A549 (cell line): ENCODE data around the gene VDAC1. TPM values are rescaled to one million over a fixed set of nuclear protein-coding genes. Genes with fewer than 3 reads are reported as not detected.

ENCODE experiments used
- ATAC-seq, 2 experiments: fragments of 200-7000 bp in 1 of 2; fragments of >200 bp in 1 of 2; cut with Nextera tagmentation in 1 of 2; cut with Tn5 transposase in 1 of 2; 3 replicates each; pipeline versions ENCODE4 v1.8.0 to v1.9.1; 2018 to 2020; ENCODE audit warnings: mild to moderate bottlenecking in 1 of 2, moderate library complexity in 1 of 2
- CTCF ChIA-PET: fragments of 300-600 bp; sonication (Branson Sonifier 250); formaldehyde crosslinking; extraction: SDS; loops from one replicate; lab custom pipeline; 2021; ENCODE audit warnings: antibody characterized with exemption, inconsistent platforms; lab: Yijun Ruan, JAX
- POLR2A ChIA-PET: fragments of 350-600 bp; formaldehyde crosslinking; extraction: SDS; loops from one replicate; lab custom pipeline; 2021; ENCODE audit warnings: antibody characterized with exemption, inconsistent platforms; lab: Yijun Ruan, JAX
- DNase-seq, 2 experiments: peaks; one replicate each; pipeline versions ENCODE4 v3.0.0 to v3.0.0-alpha.2; 2011 to 2016; ENCODE audit warnings: low read depth in 1 of 2, low spot score in 1 of 2
- FAIRE-seq: peaks from 2 replicates; lab custom pipeline; 2011; peaks lifted over from hg19 to GRCh38; lab: Jason Lieb, UNC
- H3K27ac ChIP-seq, 2 experiments: fragments of >200 bp; sonication (Bioruptor Twin); formaldehyde crosslinking; 3 replicates each; pipeline ENCODE4 v1.5.1; 2016 to 2017
- H3K4me1 ChIP-seq: fragments of >200 bp; sonication (Bioruptor Twin); formaldehyde crosslinking; 3 replicates; pipeline ENCODE4 v1.6.1; 2016
- H3K4me2 ChIP-seq: fragments of >200 bp; sonication (Bioruptor Twin); formaldehyde crosslinking; 3 replicates; pipeline ENCODE4 v1.6.1; 2016
- H3K4me3 ChIP-seq: fragments of >200 bp; sonication (Bioruptor Twin); formaldehyde crosslinking; 3 replicates; pipeline ENCODE4 v1.5.1; 2016
- H3K9me3 ChIP-seq: fragments of >200 bp; sonication (Bioruptor Twin); formaldehyde crosslinking; 3 replicates; pipeline ENCODE4 v1.6.1; 2016
- CBX2 ChIP-seq: fragments of 200-600 bp; sonication (generic); IDR thresholded peaks from 2 replicates; pipeline ENCODE4 v1.6.1; 2016; ENCODE audit warnings: low read depth, mild to moderate bottlenecking, borderline replicate concordance
- CBX8 ChIP-seq: fragments of 200-600 bp; sonication (generic); IDR thresholded peaks from 2 replicates; pipeline ENCODE4 v1.6.1; 2016
- CEBPB ChIP-seq, 2 experiments: fragments of >200 bp in 1 of 2; sonication (Bioruptor Twin) in 1 of 2; formaldehyde crosslinking in 1 of 2; IDR thresholded peaks; 2 replicates each; pipeline ENCODE4 v1.6.1; 2012 to 2016
- EHMT2 ChIP-seq: fragments of 200-600 bp; sonication (generic); IDR thresholded peaks from 2 replicates; pipeline ENCODE4 v1.6.1; 2016; ENCODE audit warnings: antibody characterized with exemption, low read depth, mild to moderate bottlenecking, moderate library complexity
- EP300 ChIP-seq, 2 experiments: fragments of >200 bp; sonication (Bioruptor Twin); formaldehyde crosslinking; IDR thresholded peaks; 2 replicates in 1 of 2; 3 replicates in 1 of 2; pipeline ENCODE4 v1.6.1; 2016 to 2017
- FOSL2 ChIP-seq, 2 experiments: fragments of 450-650 bp in 1 of 2; fragments of >200 bp in 1 of 2; sonication (Bioruptor Twin) in 1 of 2; formaldehyde crosslinking; IDR thresholded peaks; 2 replicates each; pipeline versions ENCODE4 v1.5.0 to v1.6.1; 2016 to 2020; ENCODE audit warnings: mild to moderate bottlenecking in 1 of 2, moderate library complexity in 1 of 2
- FOXS1 ChIP-seq: fragments of 250-450 bp; sonication (Bioruptor Pico); IDR thresholded peaks from 2 replicates; pipeline ENCODE4 v1.5.0; 2020; ENCODE audit warnings: mild to moderate bottlenecking, moderate library complexity
- GATA3 ChIP-seq: IDR thresholded peaks from 2 replicates; pipeline ENCODE4 v1.6.1; 2012; ENCODE audit warnings: borderline replicate concordance
- JUNB ChIP-seq: fragments of >200 bp; sonication (Bioruptor Twin); formaldehyde crosslinking; IDR thresholded peaks from 2 replicates; pipeline ENCODE4 v1.6.1; 2016
- KDM1A ChIP-seq: fragments of 200-600 bp; sonication (generic); IDR thresholded peaks from 2 replicates; pipeline ENCODE4 v1.6.1; 2016; ENCODE audit warnings: low read depth, mild to moderate bottlenecking
- KDM5A ChIP-seq: fragments of 200-600 bp; sonication (generic); IDR thresholded peaks from 2 replicates; pipeline ENCODE4 v1.6.1; 2016; ENCODE audit warnings: antibody characterized with exemption, mild to moderate bottlenecking
- MAZ ChIP-seq: fragments of 150-350 bp; IDR thresholded peaks from 2 replicates; pipeline ENCODE4 v1.6.1; 2014; ENCODE audit warnings: antibody characterized with exemption, low read depth, low read length, borderline replicate concordance
- NFE2L2 ChIP-seq: fragments of 150-350 bp; conservative IDR thresholded peaks from 2 replicates; pipeline ENCODE4 v1.6.1; 2014; ENCODE audit warnings: low read length
- NPAS2 ChIP-seq: fragments of 250-450 bp; sonication (Bioruptor Pico); IDR thresholded peaks from 2 replicates; pipeline ENCODE4 v1.8.0; 2022; ENCODE audit warnings: mild to moderate bottlenecking, moderate library complexity, borderline replicate concordance
- NR3C1 ChIP-seq: fragments of >200 bp; sonication (Bioruptor Twin); formaldehyde crosslinking; IDR thresholded peaks from 3 replicates; pipeline ENCODE4 v1.6.1; 2017
- POLR2AphosphoS2 ChIP-seq: conservative IDR thresholded peaks from 2 replicates; pipeline ENCODE4 v1.6.1; 2012; ENCODE audit warnings: low read length, improper control_type of control experiment, inconsistent platforms
- RCOR1 ChIP-seq: fragments of 150-350 bp; IDR thresholded peaks from 2 replicates; pipeline ENCODE4 v1.6.1; 2014; ENCODE audit warnings: antibody characterized with exemption, low read length, low read depth
- REST ChIP-seq: fragments of 200-600 bp; sonication (generic); IDR thresholded peaks from 2 replicates; pipeline ENCODE4 v1.6.1; 2016; ENCODE audit warnings: antibody characterized with exemption, mild to moderate bottlenecking, moderate library complexity
- SMC3 ChIP-seq: fragments of >200 bp; sonication (Bioruptor Twin); formaldehyde crosslinking; IDR thresholded peaks from 3 replicates; pipeline ENCODE4 v1.6.1; 2018; ENCODE audit warnings: inconsistent platforms
- TFCP2L1 ChIP-seq: fragments of 250-450 bp; sonication (Bioruptor Pico); IDR thresholded peaks from 2 replicates; pipeline ENCODE4 v1.5.0; 2021; ENCODE audit warnings: mild to moderate bottlenecking
- TP53 ChIP-seq: fragments of 250-450 bp; sonication (Bioruptor Pico); IDR thresholded peaks from 2 replicates; pipeline ENCODE4 v1.5.0; 2021; ENCODE audit warnings: mild to moderate bottlenecking, moderate library complexity
- USF2 ChIP-seq: fragments of 450-650 bp; IDR thresholded peaks from 2 replicates; pipeline ENCODE4 v1.6.1; 2014; ENCODE audit warnings: antibody characterized with exemption
- ZC3H11A ChIP-seq: fragments of 450-650 bp; IDR thresholded peaks from 2 replicates; pipeline ENCODE4 v1.6.1; 2014; ENCODE audit warnings: antibody characterized with exemption, mild to moderate bottlenecking
- ZFP36 ChIP-seq: fragments of 450-650 bp; IDR thresholded peaks from 2 replicates; pipeline ENCODE4 v1.6.1; 2014; ENCODE audit warnings: borderline replicate concordance; ENCODE audit not compliant: partially characterized antibody
- ZNF302 ChIP-seq: fragments of 250-450 bp; sonication (Bioruptor Pico); IDR thresholded peaks from 2 replicates; pipeline ENCODE4 v1.9.0; 2021; ENCODE audit warnings: inconsistent platforms, mild to moderate bottlenecking, moderate library complexity
- WGBS: methylation state at CpG from one replicate; pipeline ENCODE4 v1.1.6; 2017; ENCODE audit errors: missing lambda C conversion rate; 5-methylcytosine and 5-hydroxymethylcytosine counted together
- polyA plus RNA-seq, 4 experiments: library from polyadenylated mRNA; depleted of rRNA in 3 of 4; stranded (reverse); fragments of >200 nt; fragmentation: RNase III in 1 of 4; extraction: RNeasy Plus Mini Kit Qiagen cat#74134 plus additional on column Dnase treatment in 1 of 4; gene quantifications; 2 replicates in 3 of 4; 3 replicates in 1 of 4; pipeline ENCODE4 v1.2.3, GENCODE V29; 2011 to 2017
- TF ChIP-seq, protein P1 (sequence below): IDR thresholded peaks from 2 replicates; pipeline ENCODE4 v1.6.1; 2012; ENCODE audit warnings: low read depth, borderline replicate concordance

VDAC1 gene
- polyA plus RNA-seq, 2 of the 4 experiments (the other 2 are of a cell fraction), result 369 to 442 TPM

- ATAC-seq, result no peak
- FAIRE-seq, result no peak
- Histone ChIP-seq H3K27ac (peak overlapping the region in 1 of 2 experiments; percentile 45; a peak in 1 of 6 replicates), H3K4me1 (peaks cover 42% of the 10 kb centered on the region), H3K9me3 (no peaks in the 10 kb centered on the region), H3K4me3 (no peak overlapping the region), H3K4me2 (no peak overlapping the region)
- POLR2A ChIA-PET, result no interaction called here
- WGBS, result 75% methylated on average over 4 of the region's 4 CpGs
- DNase-seq, result no peak
- CTCF ChIA-PET, result interaction anchor here (1.0 to 6.1 kb wide), 2 partner anchors 18 to 59 kb away, joined by 3 to 57 read pairs; no protein-coding TSS in a partner anchor
- TF ChIP-seq CEBPB (IDR thresholded peaks at IDR 0.05), result no peak
- no peak for TF ChIP-seq KDM5A
- TF ChIP-seq FOSL2 (IDR thresholded peaks at IDR 0.05), result no peak
- TF ChIP-seq FOSL2 (CRISPR knock-in tag; IDR thresholded peaks at IDR 0.05), result no peak
- no peak for TF ChIP-seq REST
- no peak for TF ChIP-seq ZFP36
- TF ChIP-seq CBX2, result no peak
- no peak for TF ChIP-seq CBX8
- TF ChIP-seq EP300 (IDR thresholded peaks at IDR 0.05), result no peak
- TF ChIP-seq NR3C1, result no peak
- TF ChIP-seq ZNF302 (CRISPR knock-in tag), result no peak
- TF ChIP-seq MAZ, result no peak
- TF ChIP-seq TP53 (CRISPR knock-in tag), result no peak
- TF ChIP-seq JUNB, result no peak
- TF ChIP-seq, protein P1, sequence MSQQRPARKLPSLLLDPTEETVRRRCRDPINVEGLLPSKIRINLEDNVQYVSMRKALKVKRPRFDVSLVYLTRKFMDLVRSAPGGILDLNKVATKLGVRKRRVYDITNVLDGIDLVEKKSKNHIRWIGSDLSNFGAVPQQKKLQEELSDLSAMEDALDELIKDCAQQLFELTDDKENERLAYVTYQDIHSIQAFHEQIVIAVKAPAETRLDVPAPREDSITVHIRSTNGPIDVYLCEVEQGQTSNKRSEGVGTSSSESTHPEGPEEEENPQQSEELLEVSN, result no peak
- no peak for TF ChIP-seq GATA3
- TF ChIP-seq RCOR1, result no peak
- TF ChIP-seq FOXS1 (CRISPR knock-in tag), result no peak
Observed at GRCh38 chr5:134022333-134022732, 17.6 kb upstream of the VDAC1 start.

DNA sequence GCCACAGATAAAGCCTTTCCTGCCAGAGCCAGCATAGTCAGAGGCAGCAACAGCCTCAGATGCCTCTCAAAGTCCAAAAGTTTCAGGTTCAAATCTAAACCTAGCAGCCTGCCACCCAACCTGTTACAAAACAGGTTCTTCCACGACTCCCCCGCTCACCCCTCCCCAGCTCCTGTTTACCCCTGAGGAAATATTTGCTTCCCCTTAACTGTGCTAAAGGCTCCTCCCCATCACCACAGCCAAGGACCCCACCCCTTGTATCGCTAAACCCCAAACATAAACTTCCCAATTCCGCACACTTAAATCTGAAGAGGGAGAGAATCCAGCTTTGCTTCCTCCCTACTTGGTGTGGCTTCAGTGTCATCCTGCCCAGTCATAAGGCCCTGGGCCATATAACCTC lies 15.4 kb upstream of the VDAC1 start:
- no peak for ATAC-seq
- POLR2A ChIA-PET, result no interaction called here

More for the DNA sequence above, 15.4 kb upstream of the VDAC1 start:
- Histone ChIP-seq H3K4me1 (peaks cover 50% of the 10 kb centered on the region), H3K4me2 (no peak overlapping the region), H3K4me3 (no peak overlapping the region), H3K27ac (peak overlapping the region; percentile 88 to 93), H3K9me3 (no peaks in the 10 kb centered on the region)
- CTCF ChIA-PET, result interaction anchor here (1.1 to 6.1 kb wide), 6 partner anchors 13 to 113 kb away, joined by 3 to 57 read pairs (median 3); no protein-coding TSS in a partner anchor
- TF ChIP-seq ZC3H11A, result no peak
- TF ChIP-seq EHMT2, result no peak
- no peak for TF ChIP-seq EP300 (IDR thresholded peaks at IDR 0.05)
- TF ChIP-seq POLR2AphosphoS2, result no peak
- no peak for TF ChIP-seq SMC3
- no peak for TF ChIP-seq TFCP2L1 (CRISPR knock-in tag)
- no peak for TF ChIP-seq KDM1A
- no peak for TF ChIP-seq NPAS2 (CRISPR knock-in tag)
- no peak for TF ChIP-seq USF2
- no peak for TF ChIP-seq NFE2L2
- FAIRE-seq (no peak), DNase-seq (no peak)
- 85% methylated on average over 4 of the region's 4 CpGs for WGBS
